Stimulated activated CD8-positive, alpha-beta memory T cell treated with anti-CD3 and anti-CD28 coated beads, Interleukin-2, amount 100 ng/mL, for 48 hours (primary cell): ENCODE measurements around the gene RPP38.

Experiments used
- DNase-seq, 2 donors: peaks; one replicate each; pipeline ENCODE4 v3.0.0-alpha.2; 2020; ENCODE audit warnings: low read depth in 2 of 2

RPP38 gene

GRCh38 chr10:15112657-15113056 is 15.5 kb downstream of the RPP38 start:
- DNase-seq, result no peak

- no peak for DNase-seq
Observed at GRCh38 chr10:15113766-15114165, 16.6 kb downstream of the RPP38 start.

- DNase-seq, result no peak
Observed at GRCh38 chr10:15116225-15116624, 19.1 kb downstream of the RPP38 start.

GRCh38 chr10:15118615-15119014 is 21.5 kb downstream of the RPP38 start:
- no peak for DNase-seq

- no peak for DNase-seq
Observed at GRCh38 chr10:15120523-15120922, 23.4 kb downstream of the RPP38 start.

- no peak for DNase-seq
Observed at GRCh38 chr10:15121707-15122106, 24.6 kb downstream of the RPP38 start.

GRCh38 chr10:15122477-15123030 is 25.4 kb downstream of the RPP38 start:
- DNase-seq, result no peak

- no peak for DNase-seq
Observed at GRCh38 chr10:15123749-15124184, 26.6 kb downstream of the RPP38 start.

GRCh38 chr10:15124190-15124589 is 27.0 kb downstream of the RPP38 start:
- DNase-seq, result no peak

GRCh38 chr10:15124908-15125307 is 27.8 kb downstream of the RPP38 start:
- DNase-seq, result no peak

- DNase-seq, result no peak
Observed at GRCh38 chr10:15131330-15131729, 34.2 kb downstream of the RPP38 start.

- no peak for DNase-seq
Observed at GRCh38 chr10:15136129-15137035, 39.2 kb downstream of the RPP38 start.

GRCh38 chr10:15137036-15137359 is 39.8 kb downstream of the RPP38 start:
- DNase-seq, result no peak

- no peak for DNase-seq
Observed at GRCh38 chr10:15137636-15138035, 40.5 kb downstream of the RPP38 start.

GRCh38 chr10:15140698-15141097 is 43.5 kb downstream of the RPP38 start:
- DNase-seq, result no peak

- DNase-seq, result no peak
Observed at GRCh38 chr10:15141136-15142054, 44.2 kb downstream of the RPP38 start.

- DNase-seq, result no peak
Observed at GRCh38 chr10:15144788-15145187, 47.6 kb downstream of the RPP38 start.

GRCh38 chr10:15146366-15146765 is 49.2 kb downstream of the RPP38 start:
- DNase-seq, result no peak

GRCh38 chr10:15147594-15148392 is 50.6 kb downstream of the RPP38 start:
- DNase-seq, result no peak

- DNase-seq, result no peak
Observed at GRCh38 chr10:15149042-15149771, 52.1 kb downstream of the RPP38 start.

GRCh38 chr10:15150563-15150962 is 53.4 kb downstream of the RPP38 start:
- DNase-seq, result no peak
